ENCODE measurements around the gene CLDN19.

- no peak for TF ChIP-seq POLR2A (IDR thresholded peaks at IDR 0.05)
- TF ChIP-seq CTCF (IDR thresholded peaks at IDR 0.05 in 8 of 11, conservative IDR thresholded peaks at IDR 0.05 in 3 of 11) = no peak
- no peak for TF ChIP-seq POLR2AphosphoS5 (IDR thresholded peaks at IDR 0.05)
Observed at GRCh38 chr1:42762269-42762668, 22.2 kb upstream of the CLDN19 start.
